PC-3 (cell line): Measurements from ENCODE around the gene CLEC16A.

Source experiments
- CTCF ChIP-seq: fragments of 300-600 bp; sonication (generic); conservative IDR thresholded peaks from 2 replicates; pipeline ENCODE4 v1.5.1; 2017; ENCODE audit warnings: antibody characterized with exemption, low read depth, mild to moderate bottlenecking, low read length
- EZH2 ChIP-seq: fragments of 300-600 bp; sonication (generic); IDR thresholded peaks from one replicate; pipeline ENCODE4 v1.6.1; 2017; ENCODE audit warnings: antibody characterized with exemption, mild to moderate bottlenecking, low read length; ENCODE audit not compliant: unreplicated experiment
- EZH2phosphoT487 ChIP-seq: fragments of 300-600 bp; sonication (generic); IDR thresholded peaks from 2 replicates; pipeline ENCODE4 v1.6.1; 2018; ENCODE audit warnings: mild to moderate bottlenecking, antibody characterized with exemption, low read length, borderline replicate concordance

DNA sequence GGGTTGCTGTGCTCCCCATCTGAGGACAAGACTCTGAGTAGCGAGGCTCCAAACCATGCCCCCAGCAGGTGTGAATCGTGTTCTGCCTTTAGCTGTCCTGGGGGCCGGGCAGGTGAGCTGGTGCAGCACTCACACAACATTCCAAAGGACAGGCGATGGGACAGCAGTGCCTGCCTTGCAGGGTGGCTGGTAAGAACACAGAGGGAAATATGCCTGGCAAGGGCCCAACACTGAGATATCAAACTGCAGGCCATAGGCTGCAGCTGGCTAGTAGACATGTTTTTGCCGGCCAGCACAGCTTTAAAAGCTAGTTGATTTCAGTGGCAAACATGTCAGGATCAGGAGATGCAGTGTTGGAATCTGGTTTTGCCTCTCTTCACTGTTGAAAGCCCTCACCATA lies 23.6 kb downstream of the CLEC16A start:
- TF ChIP-seq EZH2phosphoT487 (no peak), CTCF (no peak), EZH2 (no peak)
